Occipital lobe (tissue), 2 donors: Measurements from ENCODE around the gene TNK1. TPM values are rescaled to one million over a fixed set of nuclear protein-coding genes. Genes with fewer than 3 reads are reported as not detected.
A peak's percentile ranks its signal among the peaks of the same experiment; 100 is the strongest.
"Not testable (repeated sequence)": the region's sequence is repeated elsewhere in the genome, so short reads cannot be mapped to it uniquely, and the experiment has no call there.

ENCODE experiments used
- DNase-seq: peaks from one replicate; lab custom pipeline; 2025; lab: John Stamatoyannopoulos, UW
- total RNA-seq: library from RNA; depleted of rRNA; stranded (reverse); fragments of >200 nt; gene quantifications from one replicate; pipeline ENCODE4 v1.2.3, GENCODE V29; 2014

Gene TNK1
- 0.94 TPM for total RNA-seq

DNA sequence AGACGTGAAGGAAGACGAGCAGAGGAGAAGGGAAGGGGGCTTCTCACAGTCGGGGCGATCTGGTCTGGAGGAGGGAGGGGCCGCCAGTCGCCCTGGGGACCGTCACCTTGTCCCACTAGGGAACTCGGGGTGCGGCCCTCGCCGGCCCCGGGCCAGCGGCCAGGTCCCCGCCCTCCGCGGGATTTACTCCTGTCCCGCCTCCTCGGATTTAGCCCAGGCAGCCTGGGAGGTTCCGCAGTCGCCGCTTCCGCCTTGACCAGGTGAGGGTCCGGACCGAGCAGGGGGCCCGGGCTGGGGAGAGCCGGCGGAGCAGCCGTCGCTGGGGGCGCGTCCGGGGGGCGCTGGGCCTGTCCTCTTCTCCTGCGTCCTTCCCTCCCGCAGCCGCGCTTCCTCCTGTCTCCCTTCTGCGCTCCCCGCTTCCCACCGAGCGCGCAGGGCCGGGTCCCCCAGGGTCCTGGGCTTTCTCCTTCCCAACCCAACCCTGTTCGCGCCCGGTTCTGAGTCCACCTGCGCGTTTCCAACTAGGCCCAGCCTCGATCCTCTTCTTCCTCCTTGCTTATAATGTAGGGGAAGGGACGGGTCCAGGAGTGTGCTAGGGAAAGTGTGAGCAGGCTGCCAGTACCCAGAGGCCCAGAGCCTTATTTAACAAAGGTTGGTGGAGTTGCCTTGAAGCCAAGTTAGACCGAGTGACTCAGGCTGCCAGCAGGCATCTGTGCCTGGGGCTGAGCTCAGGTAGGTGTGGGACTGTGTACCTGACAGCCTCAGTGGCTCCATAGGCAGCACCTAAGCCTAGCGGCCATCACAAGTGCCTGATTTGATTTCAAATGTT lies at the start of gene TNK1:
TSS of gene TNK1 (plus strand) at position 235 of the 829 bp plus-strand sequence. CDS start 1,838 bp downstream, outside the sequence.
- no peak for DNase-seq

DNA sequence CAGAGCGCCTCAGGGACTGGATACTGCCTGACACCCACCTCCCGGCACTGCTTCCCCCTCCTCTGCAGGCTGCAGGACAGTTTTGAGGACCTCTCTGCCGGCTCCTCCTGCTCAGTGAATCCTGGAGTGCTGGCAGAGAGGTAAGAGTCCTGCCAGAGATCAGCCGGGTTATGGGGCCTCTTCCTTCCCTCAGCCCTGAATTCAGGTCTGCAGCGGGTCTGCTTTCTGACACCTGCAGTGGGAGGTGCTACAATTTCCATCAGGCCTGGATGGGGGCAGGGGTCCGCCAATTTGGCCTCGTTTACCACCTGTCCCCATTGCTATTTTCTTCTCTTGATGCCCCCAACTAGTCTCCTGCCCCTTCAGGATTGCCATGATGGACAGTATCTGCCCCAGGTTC lies 48.8 kb upstream of the TNK1 start:
- no peak for DNase-seq

DNA sequence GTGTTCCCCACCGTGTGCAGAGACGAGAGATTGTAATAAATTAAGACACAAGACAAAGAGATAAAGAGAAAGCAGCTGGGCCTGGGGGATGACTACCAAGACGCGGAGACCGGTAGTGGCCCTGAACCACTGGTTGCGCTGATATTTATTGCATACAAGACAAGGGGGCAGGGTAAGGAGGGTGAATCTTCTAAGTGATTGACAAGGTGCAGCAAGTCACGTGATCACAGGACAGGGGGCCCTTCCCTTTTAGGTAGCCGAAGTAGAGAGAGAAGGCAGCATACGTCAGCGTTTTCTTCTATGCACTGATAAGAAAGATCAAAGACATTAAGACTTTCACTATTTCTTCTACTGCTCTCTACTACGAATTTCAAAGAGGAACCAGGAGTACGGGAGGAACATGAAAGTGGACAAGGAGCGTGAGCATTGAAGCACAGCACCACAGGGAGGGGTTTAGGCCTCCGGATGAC lies 48.3 kb upstream of the TNK1 start:
- not testable (repeated sequence) for DNase-seq

DNA sequence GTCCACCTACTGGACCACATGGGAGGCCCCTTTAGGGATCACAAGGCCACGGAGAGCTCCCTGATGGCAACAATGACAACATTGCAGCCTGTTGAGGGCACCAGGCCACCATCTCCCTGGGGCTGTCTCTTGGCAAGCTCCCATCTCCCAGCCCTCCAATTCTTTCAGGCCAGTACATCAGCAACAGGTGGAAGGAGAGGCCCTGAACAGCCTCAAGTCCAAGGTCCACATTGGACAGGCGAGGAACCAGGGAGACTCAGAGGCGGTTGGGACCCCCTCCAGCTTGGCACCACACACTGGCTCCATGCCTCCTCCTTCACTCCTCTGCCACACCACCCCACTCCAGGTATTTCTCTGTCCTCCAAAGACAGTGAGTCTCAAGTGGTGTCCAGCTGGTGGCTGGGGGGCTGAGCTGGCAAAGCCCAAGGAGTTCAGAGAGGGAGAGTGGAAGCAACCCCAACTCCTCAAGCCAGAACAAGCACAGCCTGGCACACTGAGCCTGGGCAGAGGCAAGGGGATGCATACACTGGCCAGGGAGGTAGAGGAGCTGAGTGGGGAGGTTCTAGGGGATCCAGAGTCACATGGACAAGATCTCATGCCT lies 45.9 kb upstream of the TNK1 start:
- DNase-seq, result no peak

DNA sequence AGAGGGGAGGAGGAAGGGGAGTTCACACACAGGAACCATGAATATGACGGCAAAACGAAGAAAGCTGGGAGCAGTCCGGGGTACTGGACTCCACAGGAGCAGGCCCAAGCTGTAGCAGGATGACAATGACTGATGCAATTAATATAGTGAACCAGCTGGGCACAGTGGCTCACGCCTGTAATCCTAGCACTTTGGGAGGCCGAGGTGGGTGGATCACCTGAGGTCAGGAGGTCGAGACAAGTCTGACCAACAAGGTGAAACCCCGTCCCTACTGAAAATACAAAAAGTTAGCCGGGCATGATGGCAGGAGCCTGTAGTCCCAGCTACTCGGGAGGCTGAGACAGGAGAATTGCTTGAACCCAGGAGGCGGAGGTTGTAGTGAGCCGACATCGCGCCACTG lies 45.1 kb upstream of the TNK1 start:
- not testable (repeated sequence) for DNase-seq

DNA sequence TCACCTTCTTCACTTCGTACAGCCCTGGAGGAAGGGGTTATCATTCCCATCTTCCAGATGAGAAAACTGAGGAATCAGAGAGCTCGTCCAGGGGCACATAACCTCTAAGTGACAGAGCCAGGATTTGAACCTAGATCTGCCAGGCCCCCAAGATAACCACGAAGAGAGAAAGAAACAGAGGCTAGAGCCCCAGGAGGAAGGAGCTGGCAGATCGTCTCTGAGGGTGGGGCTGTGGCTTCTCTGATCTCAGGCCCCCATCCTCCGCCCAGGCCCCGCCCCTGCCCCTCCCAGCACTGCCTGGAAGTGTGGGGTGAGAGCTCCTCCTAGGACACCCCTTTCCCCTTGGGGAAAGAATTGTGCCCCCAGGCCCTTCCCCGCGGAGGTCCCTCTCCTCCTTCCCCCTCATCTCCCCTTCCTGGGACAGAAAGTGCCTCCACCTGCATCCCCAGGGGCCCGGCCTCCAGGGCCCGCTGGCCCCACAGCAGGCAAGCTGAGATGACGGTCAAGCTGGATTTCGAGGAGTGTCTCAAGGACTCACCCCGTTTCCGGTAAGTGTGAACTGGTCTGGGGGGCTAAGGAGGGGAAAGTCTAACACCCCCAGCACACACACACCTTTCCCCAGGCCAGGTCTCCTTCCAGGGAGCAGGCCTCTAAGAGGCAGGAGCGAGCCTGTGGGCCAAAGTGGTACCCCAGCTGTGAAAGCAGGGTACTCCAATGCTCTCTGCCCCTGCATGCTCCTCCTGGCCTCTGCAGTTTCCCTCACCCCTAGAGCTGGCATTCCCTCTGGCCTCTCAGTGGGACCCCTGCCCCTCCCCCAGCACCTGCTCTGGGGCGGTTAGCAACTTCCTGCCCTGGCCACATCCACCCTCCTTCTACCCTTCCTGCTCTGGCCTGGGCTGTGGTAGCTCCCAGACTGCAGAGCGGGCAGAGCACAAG lies 44.4 kb upstream of the TNK1 start, which contains the start of gene ACAP1:
TSS of gene ACAP1 (plus strand) at position 290 of the 936 bp plus-strand sequence. CDS start at position 496, 206 bp downstream.
- no peak for DNase-seq

DNA sequence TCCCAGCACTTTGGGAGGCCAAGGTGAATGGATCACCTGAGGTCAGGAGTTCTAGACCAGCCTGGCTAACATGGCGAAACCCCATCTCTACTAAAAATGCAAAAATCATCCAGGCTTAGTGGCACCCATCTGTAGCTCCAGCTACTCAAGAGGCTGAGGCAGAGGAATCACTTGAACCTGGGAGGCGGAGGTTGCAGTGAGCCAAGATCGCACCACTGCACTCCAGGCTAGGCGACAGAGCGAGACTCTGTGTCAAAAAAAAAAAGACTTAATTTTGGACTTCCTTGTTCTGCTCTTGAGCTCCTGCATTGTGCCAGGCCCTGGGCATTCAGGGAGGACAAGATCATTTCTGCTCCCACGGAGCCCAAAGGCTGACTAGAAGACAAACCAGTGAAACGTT lies 43.3 kb upstream of the TNK1 start:
- DNase-seq, result not testable (repeated sequence)

DNA sequence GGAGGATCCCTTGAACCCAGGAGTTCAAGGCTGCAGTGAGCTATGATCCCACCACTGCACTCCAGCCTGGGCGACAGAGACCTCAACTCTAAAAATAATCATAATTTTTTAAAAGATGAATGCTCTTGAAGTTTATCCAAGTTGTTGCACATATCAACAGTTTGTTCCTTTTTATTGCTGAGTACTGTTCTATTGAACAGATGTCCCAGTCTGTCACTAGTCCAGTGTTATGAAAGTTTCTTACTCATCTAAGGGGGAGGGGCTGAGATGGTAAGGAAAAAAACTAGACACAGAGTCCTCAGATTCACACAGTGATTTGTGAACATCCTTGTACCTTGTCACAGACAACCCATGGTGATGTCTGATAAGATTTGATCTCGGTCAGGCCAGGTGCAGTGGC lies 40.7 kb upstream of the TNK1 start:
- no peak for DNase-seq

DNA sequence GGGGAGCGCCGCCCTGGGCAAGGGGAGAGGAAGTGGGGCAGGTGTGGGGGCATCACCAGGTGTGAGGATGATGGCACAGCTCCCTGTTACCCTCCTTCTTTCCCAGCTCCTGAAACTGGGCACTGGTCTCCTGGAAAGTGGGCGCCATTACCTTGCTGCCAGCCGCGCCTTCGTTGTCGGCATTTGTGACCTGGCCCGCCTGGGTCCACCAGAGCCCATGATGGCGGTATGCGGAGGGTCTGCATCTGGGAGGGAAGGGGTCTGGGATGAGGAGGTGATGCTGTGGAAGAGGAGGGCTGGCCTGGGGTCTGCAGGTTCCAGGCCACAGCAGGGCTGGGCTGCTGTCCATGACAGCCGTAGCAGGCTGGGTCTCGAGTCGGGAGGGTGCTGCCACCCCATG lies 39.0 kb upstream of the TNK1 start:
- DNase-seq, result no peak

DNA sequence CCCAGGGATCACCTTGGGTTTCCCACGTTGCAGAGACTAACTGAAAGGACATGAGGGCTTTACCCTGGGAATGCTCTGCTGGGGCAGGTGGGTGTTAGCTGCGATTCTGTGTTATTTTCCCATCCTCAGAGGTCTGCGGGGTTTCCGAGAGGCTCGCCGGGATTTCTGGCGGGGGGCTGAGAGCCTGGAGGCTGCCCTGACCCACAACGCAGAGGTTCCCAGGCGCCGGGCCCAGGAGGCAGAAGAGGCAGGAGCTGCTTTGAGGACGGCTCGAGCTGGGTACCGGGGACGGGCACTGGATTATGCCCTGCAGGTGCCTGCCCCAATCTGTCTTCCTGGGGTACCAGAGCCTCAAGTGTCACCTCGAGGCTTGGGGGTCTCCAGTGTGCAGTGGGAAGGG lies 37.6 kb upstream of the TNK1 start:
- no peak for DNase-seq

DNA sequence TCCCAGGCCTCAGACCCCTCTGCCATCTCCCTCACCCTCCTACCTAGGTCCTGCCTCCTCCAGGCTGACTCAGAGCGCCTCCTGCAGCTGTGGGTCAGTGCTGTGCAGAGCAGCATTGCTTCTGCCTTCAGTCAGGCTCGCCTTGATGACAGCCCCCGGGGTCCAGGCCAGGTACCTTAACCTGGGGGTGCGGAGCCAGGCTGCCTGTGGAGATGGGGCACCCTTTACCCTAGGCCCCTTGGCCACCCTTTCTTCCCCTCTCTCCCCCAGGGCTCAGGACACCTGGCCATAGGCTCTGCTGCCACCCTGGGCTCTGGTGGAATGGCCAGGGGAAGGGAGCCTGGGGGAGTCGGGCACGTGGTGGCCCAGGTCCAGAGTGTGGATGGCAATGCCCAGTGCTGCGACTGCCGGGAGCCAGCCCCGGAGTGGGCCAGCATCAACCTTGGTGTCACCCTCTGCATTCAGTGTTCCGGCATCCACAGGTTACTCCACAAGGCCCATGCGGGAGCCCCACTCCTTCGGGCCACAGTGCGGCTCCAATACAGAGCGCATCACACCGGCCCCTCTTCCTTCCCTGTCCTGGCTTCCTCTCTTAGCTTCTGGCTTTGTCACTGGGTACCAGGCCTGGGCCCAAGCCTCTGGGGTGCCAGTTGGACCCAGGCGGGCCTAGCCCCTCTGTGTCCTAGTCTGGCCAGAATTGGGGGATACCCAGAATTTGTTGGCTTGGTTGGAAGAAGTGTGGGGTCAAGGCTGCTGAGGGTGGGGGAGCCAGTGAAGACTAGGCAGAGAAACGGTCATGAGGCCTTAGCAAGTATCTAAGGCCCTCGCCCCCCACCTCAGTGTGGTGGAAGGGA lies 33.9 kb upstream of the TNK1 start:
- no peak for DNase-seq

DNA sequence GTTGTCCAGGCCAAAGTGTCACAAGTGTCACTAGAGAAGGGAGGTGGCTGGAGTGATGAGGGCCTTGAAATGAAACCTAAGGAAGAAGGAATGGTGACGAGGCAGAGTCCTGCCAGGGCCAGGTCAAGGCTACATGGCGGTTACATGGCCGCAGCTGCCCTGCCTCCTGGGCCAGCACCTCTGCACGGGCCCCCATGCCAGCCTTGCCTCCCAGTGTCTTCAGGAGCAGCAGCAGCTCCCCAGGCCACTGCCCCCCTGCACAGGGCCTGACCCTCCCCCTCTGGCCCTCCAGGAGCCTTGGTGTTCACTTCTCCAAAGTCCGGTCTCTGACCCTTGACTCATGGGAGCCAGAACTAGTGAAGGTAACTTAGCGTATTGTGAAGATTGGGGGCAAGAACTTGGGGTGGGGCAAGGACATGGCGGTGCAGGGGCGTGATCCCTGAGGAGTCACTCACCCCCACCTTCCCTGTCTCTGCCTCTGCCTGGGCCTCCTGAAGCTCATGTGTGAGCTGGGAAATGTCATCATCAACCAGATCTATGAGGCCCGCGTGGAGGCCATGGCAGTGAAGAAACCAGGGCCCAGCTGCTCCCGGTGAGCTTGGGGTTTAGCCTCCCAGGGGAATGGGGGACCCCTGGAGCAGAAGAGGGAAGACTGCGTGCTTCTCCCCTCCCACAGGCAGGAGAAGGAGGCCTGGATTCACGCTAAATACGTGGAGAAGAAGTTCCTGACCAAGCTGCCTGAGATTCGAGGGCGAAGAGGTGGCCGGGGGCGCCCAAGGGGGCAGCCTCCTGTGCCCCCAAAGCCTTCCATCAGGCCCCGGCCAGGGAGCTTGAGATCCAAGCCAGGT lies 33.0 kb upstream of the TNK1 start:
- DNase-seq, result no peak

DNA sequence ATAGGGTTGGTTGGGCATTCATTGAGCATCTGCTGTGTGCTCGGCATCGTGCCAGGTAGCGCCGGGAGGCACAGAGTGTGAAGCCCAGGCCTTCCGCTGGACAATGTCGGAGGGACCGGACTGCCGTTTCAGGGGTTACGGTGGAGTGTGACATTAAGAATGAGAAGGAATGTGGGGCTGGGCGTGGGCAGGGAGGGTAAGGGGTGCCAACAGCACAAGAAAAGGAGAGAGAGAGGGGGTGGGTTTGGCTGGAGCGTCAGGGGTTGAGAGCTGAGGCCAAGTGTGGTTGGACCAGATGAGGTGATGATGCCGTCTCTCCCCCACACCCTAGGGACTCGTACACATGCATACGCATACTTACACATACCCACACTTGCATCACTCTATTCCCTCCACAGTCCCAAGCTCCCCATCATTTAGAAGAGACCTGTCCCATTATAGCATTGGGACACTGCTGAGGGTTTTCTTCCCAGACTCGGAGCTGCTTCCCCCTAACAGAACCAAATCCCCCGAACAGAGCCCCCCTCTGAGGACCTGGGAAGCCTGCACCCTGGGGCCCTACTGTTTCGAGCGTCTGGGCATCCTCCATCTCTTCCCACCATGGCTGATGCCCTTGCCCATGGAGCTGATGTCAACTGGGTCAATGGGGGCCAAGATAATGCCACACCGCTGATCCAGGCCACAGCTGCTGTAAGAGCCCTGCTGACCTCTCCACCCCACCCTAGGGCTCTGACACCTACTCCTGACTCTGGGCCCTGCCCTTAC lies 32.2 kb upstream of the TNK1 start:
- DNase-seq, result no peak

DNA sequence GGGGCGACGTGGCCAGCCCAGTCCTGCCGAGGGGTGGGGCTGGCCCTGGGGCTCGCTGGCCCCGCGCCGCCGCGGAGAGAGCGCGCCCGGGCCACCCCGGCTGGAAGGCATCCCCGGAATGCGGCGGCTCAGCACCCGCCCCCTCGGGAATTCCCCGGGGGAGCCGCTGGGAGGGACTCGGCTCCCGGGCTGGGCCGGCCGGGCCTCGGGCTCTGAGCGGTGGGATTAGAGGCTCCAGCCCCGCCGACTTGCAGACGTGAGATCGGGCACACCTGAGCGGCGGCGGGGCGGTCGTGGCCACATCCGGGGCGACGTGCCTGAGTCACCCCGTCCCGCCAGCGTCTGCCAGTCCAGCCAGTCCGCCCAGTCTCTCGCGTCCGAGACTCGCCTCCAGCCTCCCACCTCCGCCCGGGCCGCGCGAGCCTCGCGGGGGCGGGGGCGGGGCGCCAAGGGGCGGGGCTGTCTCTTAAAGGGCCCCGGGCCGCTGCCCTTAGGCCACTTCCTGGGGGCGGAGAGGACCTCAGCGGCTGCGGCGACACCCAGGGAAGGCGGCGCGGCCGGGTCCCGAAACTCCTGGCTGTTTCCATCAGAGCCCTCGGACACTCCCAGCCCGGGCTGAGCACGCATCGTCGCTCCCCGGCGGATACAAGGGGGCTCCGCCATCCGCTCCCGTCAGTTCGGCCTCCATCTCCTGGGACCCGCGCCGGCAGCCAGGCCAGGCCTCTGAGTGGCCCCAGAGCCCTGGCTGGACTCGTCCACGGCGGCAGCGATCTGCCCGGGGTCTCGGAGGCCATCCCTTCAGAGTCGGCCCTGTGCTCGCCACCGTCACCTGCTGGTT lies 29.0 kb upstream of the TNK1 start, which contains the start of gene KCTD11:
TSS of gene KCTD11 (plus strand) at position 498 of the 838 bp plus-strand sequence.
- DNase-seq, result peak; percentile 81

DNA sequence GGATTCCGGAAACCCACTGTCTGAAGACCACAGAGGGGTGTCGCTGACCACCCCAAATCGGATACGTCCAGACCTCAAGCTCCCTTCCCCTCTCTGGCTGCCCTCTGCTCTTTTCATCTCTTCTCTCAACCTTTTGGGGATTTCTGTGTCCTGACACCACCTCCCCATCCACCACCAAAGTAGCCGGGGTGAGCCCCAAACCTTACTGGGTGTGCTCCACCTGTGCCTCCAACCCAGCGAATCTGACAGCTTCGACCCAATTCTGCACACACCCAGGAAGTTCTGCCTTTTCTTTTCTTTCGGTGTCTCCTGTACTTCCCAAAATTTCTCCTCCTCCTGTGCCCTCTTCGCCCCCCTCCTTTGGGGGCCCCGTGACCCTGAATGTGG lies 28.4 kb upstream of the TNK1 start:
- no peak for DNase-seq

DNA sequence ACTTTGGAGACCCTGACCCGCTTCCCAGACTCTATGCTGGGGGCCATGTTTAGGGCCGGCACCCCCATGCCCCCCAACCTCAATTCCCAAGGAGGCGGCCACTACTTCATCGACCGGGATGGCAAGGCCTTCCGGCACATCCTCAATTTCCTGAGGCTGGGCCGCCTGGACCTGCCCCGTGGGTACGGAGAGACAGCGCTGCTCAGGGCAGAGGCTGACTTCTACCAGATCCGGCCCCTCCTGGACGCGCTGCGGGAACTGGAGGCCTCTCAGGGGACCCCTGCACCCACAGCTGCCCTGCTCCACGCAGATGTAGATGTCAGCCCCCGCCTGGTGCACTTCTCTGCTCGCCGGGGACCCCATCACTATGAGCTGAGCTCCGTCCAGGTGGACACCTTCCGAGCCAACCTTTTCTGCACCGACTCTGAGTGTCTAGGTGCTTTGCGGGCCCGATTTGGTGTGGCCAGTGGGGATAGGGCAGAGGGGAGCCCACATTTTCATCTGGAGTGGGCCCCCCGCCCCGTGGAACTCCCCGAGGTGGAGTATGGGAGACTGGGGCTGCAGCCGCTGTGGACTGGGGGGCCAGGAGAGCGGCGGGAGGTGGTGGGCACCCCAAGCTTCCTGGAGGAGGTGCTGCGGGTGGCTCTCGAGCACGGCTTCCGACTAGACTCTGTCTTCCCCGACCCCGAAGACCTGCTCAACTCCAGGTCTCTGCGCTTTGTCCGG lies 27.8 kb upstream of the TNK1 start:
- DNase-seq, result no peak

DNA sequence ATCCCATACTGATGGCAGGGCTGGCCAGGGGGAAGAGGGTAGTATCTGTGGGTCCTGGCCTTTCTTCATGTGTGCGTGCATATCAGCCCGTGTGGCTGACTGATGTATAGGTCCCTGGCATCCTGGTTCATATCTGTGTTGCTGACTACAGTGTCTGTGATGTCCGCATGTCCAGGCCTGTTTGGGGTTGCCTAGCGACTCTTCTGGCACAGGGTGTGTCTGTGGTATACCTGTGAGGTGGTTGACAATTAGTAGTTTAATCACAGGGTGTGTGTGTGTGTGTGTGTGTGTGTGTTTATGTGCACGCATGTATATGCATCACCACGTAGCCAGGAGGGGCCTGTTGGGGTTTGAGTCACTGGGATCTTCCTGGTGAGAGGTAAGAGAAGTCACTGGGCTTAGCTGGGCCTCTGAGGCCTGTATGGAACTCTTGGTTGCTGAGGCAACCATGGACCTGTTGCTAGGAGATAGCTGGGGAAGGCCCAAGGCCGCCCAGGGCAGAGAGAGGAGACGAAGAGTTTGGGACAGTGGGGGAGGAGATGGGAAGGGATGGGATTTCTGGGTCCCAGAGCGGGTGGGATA lies 26.5 kb upstream of the TNK1 start:
- DNase-seq, result no peak
